Subcutaneous adipose tissue (tissue), 4 donors: Measurements from ENCODE around the gene ERAS. TPM values are rescaled to one million over a fixed set of nuclear protein-coding genes. Genes with fewer than 3 reads are reported as not detected.

Source experiments
- total RNA-seq, 4 donors: library from RNA; depleted of rRNA; stranded (reverse); fragments of >200 nt; gene quantifications; one replicate each; pipeline ENCODE4 v1.1.0, GENCODE V29; 2016
- TF ChIP-seq, protein P1 (sequence below): fragments of 450-650 bp; IDR thresholded peaks from one replicate; pipeline ENCODE4 v1.5.1; 2016; ENCODE audit warnings: low read depth, mild to moderate bottlenecking, control low read depth, antibody characterized with exemption, moderate library complexity

The ERAS gene, protein sequence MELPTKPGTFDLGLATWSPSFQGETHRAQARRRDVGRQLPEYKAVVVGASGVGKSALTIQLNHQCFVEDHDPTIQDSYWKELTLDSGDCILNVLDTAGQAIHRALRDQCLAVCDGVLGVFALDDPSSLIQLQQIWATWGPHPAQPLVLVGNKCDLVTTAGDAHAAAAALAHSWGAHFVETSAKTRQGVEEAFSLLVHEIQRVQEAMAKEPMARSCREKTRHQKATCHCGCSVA
- total RNA-seq: not detected

DNA sequence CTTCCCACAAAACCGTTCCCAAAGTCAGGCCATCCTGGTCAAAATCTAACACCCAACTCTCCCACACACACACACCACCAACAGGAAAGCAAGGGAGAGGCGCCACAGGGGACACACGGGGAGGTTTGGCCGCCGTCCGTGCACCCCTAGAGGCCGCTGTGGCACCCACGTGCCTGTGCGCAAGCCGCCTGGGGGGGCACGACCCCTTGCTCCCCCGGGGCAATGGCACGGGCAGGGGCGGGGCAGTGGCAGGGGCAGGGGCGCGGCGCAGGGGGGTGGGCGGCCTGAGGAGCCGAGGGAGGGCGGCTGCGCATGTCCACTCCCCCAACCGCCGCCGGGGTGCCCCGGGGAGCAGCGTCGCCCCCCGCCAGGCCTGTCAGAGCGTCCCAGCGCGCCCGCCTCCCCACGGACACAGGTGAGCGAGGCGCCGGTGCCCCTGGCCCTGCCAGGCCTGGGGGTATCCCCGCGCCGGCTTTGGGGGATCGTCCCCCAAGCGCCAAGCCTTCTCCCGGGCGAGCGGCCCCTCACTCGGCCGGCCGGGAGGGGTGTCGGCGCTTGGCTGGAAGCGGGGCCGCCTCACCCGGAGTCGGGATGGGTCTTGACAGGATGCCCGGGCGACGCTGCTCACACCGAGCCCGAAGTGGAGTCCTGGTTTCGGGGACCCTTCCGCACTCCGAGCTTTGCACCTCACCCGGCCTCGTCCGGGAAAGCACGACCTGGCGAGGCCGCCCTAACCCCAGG lies at the start of gene ERAS:
TSS of gene ERAS (plus strand) at position 379 of the 741 bp plus-strand sequence. CDS start 2,611 bp downstream, outside the sequence.
- TF ChIP-seq, protein P1, sequence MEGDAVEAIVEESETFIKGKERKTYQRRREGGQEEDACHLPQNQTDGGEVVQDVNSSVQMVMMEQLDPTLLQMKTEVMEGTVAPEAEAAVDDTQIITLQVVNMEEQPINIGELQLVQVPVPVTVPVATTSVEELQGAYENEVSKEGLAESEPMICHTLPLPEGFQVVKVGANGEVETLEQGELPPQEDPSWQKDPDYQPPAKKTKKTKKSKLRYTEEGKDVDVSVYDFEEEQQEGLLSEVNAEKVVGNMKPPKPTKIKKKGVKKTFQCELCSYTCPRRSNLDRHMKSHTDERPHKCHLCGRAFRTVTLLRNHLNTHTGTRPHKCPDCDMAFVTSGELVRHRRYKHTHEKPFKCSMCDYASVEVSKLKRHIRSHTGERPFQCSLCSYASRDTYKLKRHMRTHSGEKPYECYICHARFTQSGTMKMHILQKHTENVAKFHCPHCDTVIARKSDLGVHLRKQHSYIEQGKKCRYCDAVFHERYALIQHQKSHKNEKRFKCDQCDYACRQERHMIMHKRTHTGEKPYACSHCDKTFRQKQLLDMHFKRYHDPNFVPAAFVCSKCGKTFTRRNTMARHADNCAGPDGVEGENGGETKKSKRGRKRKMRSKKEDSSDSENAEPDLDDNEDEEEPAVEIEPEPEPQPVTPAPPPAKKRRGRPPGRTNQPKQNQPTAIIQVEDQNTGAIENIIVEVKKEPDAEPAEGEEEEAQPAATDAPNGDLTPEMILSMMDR: no peak

DNA sequence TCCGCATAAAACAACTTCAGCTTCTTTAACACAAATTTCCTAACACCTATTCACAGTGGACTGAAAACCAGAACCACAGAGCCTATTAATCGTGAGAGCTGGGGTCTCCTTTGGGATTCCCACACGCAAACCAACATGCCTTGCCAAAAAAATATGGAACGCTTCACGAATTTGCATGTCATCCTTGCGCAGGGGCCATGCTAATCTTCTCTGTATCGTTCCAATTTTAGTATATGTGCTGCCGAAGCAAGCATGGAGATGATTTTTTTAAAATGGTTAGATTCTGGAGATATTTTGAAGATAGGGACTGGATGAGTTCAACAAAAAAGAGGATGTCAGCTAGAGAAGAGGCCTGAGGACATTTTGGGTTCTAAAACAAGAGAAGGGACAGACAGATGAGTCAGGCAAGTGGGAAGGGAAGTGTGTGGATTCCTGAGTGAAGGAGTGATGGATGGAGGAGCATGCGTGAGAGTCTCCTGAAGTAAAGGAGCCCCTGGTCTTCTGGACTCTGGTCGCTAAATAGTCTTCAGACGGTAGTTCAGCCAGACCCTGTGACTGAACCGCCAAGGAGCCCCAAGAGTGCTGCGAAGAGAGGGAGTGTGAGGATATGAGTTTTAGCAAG lies 49.4 kb upstream of the ERAS start:
- TF ChIP-seq, protein P1: no peak

DNA sequence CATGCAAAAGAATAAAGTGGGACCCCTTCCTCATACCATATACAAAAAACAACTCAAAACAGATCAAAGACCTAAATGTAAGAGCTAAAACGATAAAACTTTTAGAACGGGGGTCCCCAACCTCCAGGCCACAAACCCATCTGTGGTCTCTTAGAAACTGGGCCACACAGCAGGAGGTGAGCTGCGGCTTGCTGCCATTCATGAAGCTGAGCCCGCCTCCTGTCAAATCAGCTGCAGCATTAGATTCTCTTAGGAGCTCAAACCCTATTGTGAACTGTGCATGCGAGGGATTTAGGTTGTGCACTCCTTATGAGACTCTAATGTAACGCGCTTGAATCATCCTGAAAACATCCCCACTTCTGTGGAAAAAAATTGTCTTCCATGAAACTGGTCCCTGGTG lies 46.9 kb upstream of the ERAS start:
- TF ChIP-seq, protein P1: no peak

DNA sequence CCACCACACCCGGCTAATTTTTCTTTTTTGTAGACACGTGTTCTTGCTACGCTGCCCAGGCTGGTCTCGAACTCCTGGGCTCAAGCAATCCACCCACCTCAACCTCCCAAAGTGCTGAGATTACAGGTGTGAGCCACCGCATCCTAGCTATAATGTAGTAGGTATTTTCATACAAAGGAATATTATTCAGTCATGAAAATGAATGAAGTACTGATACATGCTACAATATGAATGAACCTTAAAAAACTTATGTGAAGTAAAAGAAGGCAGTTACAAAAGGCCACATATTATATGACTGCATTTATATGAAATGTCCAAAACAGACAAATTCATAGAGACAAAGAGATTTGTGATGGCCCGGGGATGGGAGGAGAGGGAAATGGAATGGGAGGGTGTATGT lies 44.6 kb upstream of the ERAS start:
- TF ChIP-seq, protein P1: no peak

DNA sequence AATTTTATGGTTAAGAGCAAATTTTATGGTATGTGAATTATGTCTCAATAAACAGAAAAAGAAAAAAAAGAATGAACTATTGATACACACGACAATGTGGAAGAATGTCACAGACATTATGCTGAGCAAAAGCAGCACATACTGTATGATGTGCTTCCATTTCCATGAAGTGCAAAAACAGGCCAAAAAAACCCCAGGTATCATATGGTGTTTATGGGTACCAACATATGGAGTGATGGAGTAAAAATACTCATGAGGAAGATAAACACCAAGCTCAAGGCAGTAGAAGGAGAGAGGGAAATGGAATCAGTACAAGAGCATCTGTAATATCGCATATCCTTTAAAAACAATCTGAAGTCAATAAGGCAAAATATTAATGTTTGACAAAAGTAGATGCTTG lies 44.1 kb upstream of the ERAS start:
- TF ChIP-seq, protein P1: no peak

DNA sequence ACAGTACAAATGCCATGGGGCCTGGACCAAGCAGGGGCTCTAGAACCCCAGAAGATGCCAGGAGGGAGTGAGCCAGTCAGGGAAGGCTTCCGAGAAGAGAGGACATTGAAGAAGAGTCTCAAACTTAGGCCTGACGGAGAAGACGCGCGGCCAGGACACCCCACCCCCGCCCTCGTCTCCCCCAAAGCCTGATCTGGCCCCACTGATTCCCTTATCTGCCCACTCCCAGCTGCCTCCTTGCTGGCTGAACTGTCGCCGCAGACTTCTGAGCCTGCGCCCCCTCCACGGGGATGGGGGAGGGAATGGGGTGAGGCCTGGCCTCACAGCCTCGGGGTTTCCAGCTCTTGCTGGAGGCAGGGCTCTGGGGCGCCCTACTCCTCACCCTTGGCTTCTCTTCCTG lies 43.5 kb upstream of the ERAS start:
- TF ChIP-seq, protein P1: no peak

DNA sequence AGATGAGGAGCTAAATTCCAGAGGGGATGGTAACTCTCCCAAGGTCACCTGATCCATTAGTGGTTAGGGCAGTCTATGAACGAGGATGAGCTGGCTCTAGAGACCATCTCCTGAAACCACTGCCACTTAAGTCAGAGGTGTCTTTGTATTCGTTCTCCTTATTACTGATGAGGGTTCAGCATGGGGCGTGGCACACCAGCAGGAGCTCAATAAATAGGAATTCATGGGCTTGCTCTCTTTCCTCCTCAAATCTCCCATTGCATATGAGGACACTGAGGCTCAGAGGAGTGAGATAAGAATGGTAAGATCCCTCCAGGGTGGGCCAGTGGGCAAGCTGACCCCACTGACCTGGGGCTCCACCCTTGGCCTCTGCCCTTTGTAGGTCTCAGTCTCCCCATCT lies 41.6 kb upstream of the ERAS start:
- TF ChIP-seq, protein P1: no peak
